ENCODE measurements around the gene RPP40. TPM values are rescaled to one million over a fixed set of nuclear protein-coding genes. Genes with fewer than 3 reads are reported as not detected.
A peak's percentile ranks its signal among the peaks of the same experiment; 100 is the strongest.

The RPP40 gene
- total RNA-seq, 1 donor from 2014 or later: 9.2 TPM

GRCh38 chr6:4970739-4971395 lies 33.0 kb downstream of the RPP40 start:
- H3K27me3 Mint-ChIP-seq: no peaks in the 10 kb centered on the region
- TF ChIP-seq CTCF (conservative IDR thresholded peaks at IDR 0.05): no peak
- H3K27ac Mint-ChIP-seq: no peak overlapping the region
- no peak for DNase-seq (ENCODE audit: extremely low spot score, unreplicated experiment)
- peaks cover 14% of the 10 kb centered on the region for H3K4me1 Mint-ChIP-seq (ENCODE audit: unreplicated experiment)
- no peaks in the 10 kb centered on the region for H3K9me3 Mint-ChIP-seq
- no peak overlapping the region for H3K4me3 Mint-ChIP-seq
- no peaks in the 10 kb centered on the region for H3K36me3 Mint-ChIP-seq

- Mint-ChIP-seq H3K27ac (no peak overlapping the region), H3K4me1 (ENCODE audit: unreplicated experiment) (peaks cover 20% of the 10 kb centered on the region), H3K36me3 (no peaks in the 10 kb centered on the region), H3K9me3 (no peaks in the 10 kb centered on the region), H3K4me3 (no peak overlapping the region), H3K27me3 (no peaks in the 10 kb centered on the region)
- no peak for DNase-seq (ENCODE audit: extremely low spot score, unreplicated experiment)
- no peak for TF ChIP-seq CTCF (conservative IDR thresholded peaks at IDR 0.05)
These were observed 34.1 kb downstream of the RPP40 start for GRCh38 chr6:4969609-4970285.

- no peaks in the 10 kb centered on the region for H3K9me3 Mint-ChIP-seq
- no peak for DNase-seq (ENCODE audit: extremely low spot score, unreplicated experiment)
- H3K4me3 Mint-ChIP-seq: no peak overlapping the region
- no peak overlapping the region for H3K27ac Mint-ChIP-seq
- no peaks in the 10 kb centered on the region for H3K27me3 Mint-ChIP-seq
- H3K4me1 Mint-ChIP-seq (ENCODE audit: unreplicated experiment): peaks cover 27% of the 10 kb centered on the region
- H3K36me3 Mint-ChIP-seq: no peaks in the 10 kb centered on the region
- TF ChIP-seq CTCF (conservative IDR thresholded peaks at IDR 0.05): no peak
These were observed 36.4 kb downstream of the RPP40 start for GRCh38 chr6:4967301-4968030.

- Mint-ChIP-seq H3K9me3 (no peaks in the 10 kb centered on the region), H3K27me3 (no peaks in the 10 kb centered on the region), H3K27ac (no peak overlapping the region), H3K4me3 (peak overlapping the region; percentile 3), H3K36me3 (no peaks in the 10 kb centered on the region), H3K4me1 (ENCODE audit: unreplicated experiment) (peaks cover 26% of the 10 kb centered on the region)
- no peak for DNase-seq (ENCODE audit: extremely low spot score, unreplicated experiment)
- TF ChIP-seq CTCF (conservative IDR thresholded peaks at IDR 0.05): no peak
These were observed 38.1 kb downstream of the RPP40 start for GRCh38 chr6:4965562-4966389.

All from type B pancreatic cell (in vitro differentiated cells).